CD8-positive, alpha-beta memory T cell (primary cell): Measurements from ENCODE around the gene SEMA6A. TPM values are rescaled to one million over a fixed set of nuclear protein-coding genes. Genes with fewer than 3 reads are reported as not detected.

Experiments
- CTCF ChIA-PET: fragments of 350-600 bp; sonication (Branson Sonifier 250); formaldehyde crosslinking; loops from one replicate; lab custom pipeline; 2021; ENCODE audit warnings: antibody characterized with exemption; lab: Charles Lee
- POLR2A ChIA-PET: fragments of 350-600 bp; sonication (Branson Sonifier 250); formaldehyde crosslinking; loops from one replicate; lab custom pipeline; 2021; ENCODE audit warnings: antibody characterized with exemption; lab: Charles Lee
- DNase-seq, 5 donors: peaks; one replicate each; pipeline versions ENCODE4 v3.0.0 to v3.0.0-alpha.2; 2020 to 2022; ENCODE audit warnings: mixed read lengths in 1 of 5
- H3K27ac ChIP-seq: one replicate; pipeline ENCODE4 v1.7.0; 2013; ENCODE audit warnings: low read depth, mild to moderate bottlenecking, low read length, moderate library complexity
- H3K27me3 ChIP-seq: 2 replicates; pipeline ENCODE4 v1.7.0; 2013; ENCODE audit warnings: low read length, mild to moderate bottlenecking; ENCODE audit not compliant: insufficient read depth, poor library complexity, severe bottlenecking
- H3K36me3 ChIP-seq: 2 replicates; pipeline ENCODE4 v1.7.0; 2013; ENCODE audit warnings: mild to moderate bottlenecking, low read length, moderate library complexity; ENCODE audit not compliant: insufficient read depth
- H3K4me1 ChIP-seq: 2 replicates; pipeline ENCODE4 v1.7.0; 2013; ENCODE audit warnings: mild to moderate bottlenecking, low read length, moderate library complexity; ENCODE audit not compliant: insufficient read depth
- H3K4me3 ChIP-seq: 2 replicates; pipeline ENCODE4 v1.7.0; 2013; ENCODE audit warnings: mild to moderate bottlenecking, low read length
- H3K9me3 ChIP-seq: 2 replicates; pipeline ENCODE4 v1.7.0; 2013; ENCODE audit warnings: mild to moderate bottlenecking, low read length
- H3K27ac Mint-ChIP-seq, 8 donors: one replicate each; pipeline ENCODE4 v1.8.0; 2020 to 2021; ENCODE audit warnings: mixed read lengths in 8 of 8, mild to moderate bottlenecking in 6 of 8, inconsistent platforms in 3 of 8, moderate library complexity in 3 of 8
- H3K27me3 Mint-ChIP-seq, 2 donors: one replicate each; pipeline ENCODE4 v1.8.0; 2020 to 2021; ENCODE audit warnings: mixed read lengths in 2 of 2, mild to moderate bottlenecking in 1 of 2, moderate library complexity in 1 of 2
- H3K36me3 Mint-ChIP-seq, 3 donors: one replicate each; pipeline ENCODE4 v1.8.0; 2020 to 2021; ENCODE audit warnings: mixed read lengths in 3 of 3, inconsistent platforms in 1 of 3, mild to moderate bottlenecking in 1 of 3
- H3K4me1 Mint-ChIP-seq, 3 donors: one replicate each; pipeline ENCODE4 v1.8.0; 2020 to 2021; ENCODE audit warnings: mixed read lengths in 3 of 3, inconsistent platforms in 1 of 3, mild to moderate bottlenecking in 1 of 3
- H3K4me3 Mint-ChIP-seq, 7 donors: one replicate each; pipeline ENCODE4 v1.8.0; 2020 to 2021; ENCODE audit warnings: mixed read lengths in 7 of 7, mild to moderate bottlenecking in 6 of 7, moderate library complexity in 4 of 7, inconsistent platforms in 2 of 7
- H3K9me3 Mint-ChIP-seq, 5 donors: one replicate each; pipeline ENCODE4 v1.8.0; 2020 to 2022; ENCODE audit warnings: mixed read lengths in 5 of 5, mild to moderate bottlenecking in 3 of 5, moderate library complexity in 2 of 5, inconsistent platforms in 1 of 5
- polyA plus RNA-seq: library from polyadenylated mRNA; unstranded; fragments of 300-500 nt; fragmentation: Illumina TruSeq; gene quantifications from one replicate; pipeline ENCODE4 v1.2.3, GENCODE V29; 2021
- total RNA-seq, 2 experiments: library from RNA; stranded (reverse); gene quantifications; one replicate each; pipeline ENCODE4 v1.2.3, GENCODE V29; 2021

Gene SEMA6A
- total and polyA plus RNA-seq, 3 experiments from 2014 or later, result 0.49 TPM; not detected in 2

DNA sequence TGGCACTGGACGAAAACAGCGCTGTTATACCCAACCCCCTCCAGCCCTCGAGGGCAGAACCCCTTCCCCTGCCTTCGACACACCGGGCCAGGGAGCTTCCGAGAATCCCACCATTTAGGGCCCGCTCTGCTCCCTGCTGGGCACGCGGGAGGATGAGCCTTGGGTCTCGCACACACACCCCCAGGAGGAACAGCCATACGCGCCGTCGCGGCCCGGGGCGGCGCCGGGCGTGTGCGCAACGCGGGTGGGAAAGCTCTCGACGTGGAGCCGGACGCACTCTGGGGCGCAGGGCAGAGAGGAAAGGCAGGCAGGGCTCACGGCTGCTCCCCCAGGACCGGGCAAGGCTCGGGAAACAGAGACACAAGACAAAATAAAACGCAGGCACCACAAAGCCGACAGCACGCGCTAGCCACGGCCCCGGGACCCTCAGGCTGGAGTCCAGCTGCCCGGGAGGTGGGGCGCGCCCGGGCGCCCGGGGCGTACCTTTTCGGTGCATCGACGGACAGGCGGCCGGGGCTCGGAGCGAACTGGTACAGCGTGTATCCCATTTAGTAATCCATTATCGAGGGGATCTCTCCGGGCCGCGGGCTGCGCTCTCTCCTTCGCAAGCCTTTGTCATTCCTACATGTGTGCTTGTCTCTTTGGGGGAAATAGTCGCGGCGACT lies 789 bp downstream of the SEMA6A start:
- Histone ChIP-seq H3K36me3 (no peaks in the 10 kb centered on the region), H3K4me3 (no peak overlapping the region), H3K27me3 (peaks cover 17% of the 10 kb centered on the region), H3K4me1 (no peaks in the 10 kb centered on the region), H3K27ac (no peak overlapping the region), H3K9me3 (no peaks in the 10 kb centered on the region)
- ChIA-PET POLR2A (no interaction called here), CTCF (no interaction called here)
- peaks cover 0 to 4% (median 0%) of the 10 kb centered on the region in 3 donors for H3K36me3 Mint-ChIP-seq
- H3K9me3 Mint-ChIP-seq, result peaks cover 0 to 9% (median 0%) of the 10 kb centered on the region in 5 donors
- DNase-seq, result no peak
- peak overlapping the region in 6 of 7 donors; percentile 46 to 86 (median 74) for H3K4me3 Mint-ChIP-seq
- peaks cover 11 to 23% (median 13%) of the 10 kb centered on the region in 3 donors for H3K4me1 Mint-ChIP-seq
- peaks cover 34 to 80% of the 10 kb centered on the region in 2 donors for H3K27me3 Mint-ChIP-seq
- H3K27ac Mint-ChIP-seq, result peak overlapping the region in 1 of 8 donors; percentile 66

GRCh38 chr5:116573279-116573701 lies 1.3 kb downstream of the SEMA6A start:
- Histone ChIP-seq H3K4me3 (no peak overlapping the region), H3K9me3 (no peaks in the 10 kb centered on the region), H3K27ac (no peak overlapping the region), H3K4me1 (no peaks in the 10 kb centered on the region), H3K27me3 (peaks cover 17% of the 10 kb centered on the region), H3K36me3 (no peaks in the 10 kb centered on the region)
- no peak overlapping the region for H3K27ac Mint-ChIP-seq
- peaks cover 11 to 23% (median 13%) of the 10 kb centered on the region in 3 donors for H3K4me1 Mint-ChIP-seq
- no peak for DNase-seq
- ChIA-PET CTCF (no interaction called here), POLR2A (no interaction called here)
- H3K9me3 Mint-ChIP-seq, result peaks cover 0 to 6% (median 0%) of the 10 kb centered on the region in 5 donors
- peaks cover 38 to 76% of the 10 kb centered on the region in 2 donors for H3K27me3 Mint-ChIP-seq
- peaks cover 0 to 4% (median 0%) of the 10 kb centered on the region in 3 donors for H3K36me3 Mint-ChIP-seq
- peak overlapping the region in 4 of 7 donors; percentile 29 to 86 (median 52) for H3K4me3 Mint-ChIP-seq

GRCh38 chr5:116572350-116573278 lies 2.0 kb downstream of the SEMA6A start:
- Mint-ChIP-seq H3K36me3 (peaks cover 0 to 4% (median 0%) of the 10 kb centered on the region in 3 donors), H3K4me1 (peaks cover 11 to 23% (median 13%) of the 10 kb centered on the region in 3 donors), H3K27ac (no peak overlapping the region), H3K27me3 (peaks cover 37 to 72% of the 10 kb centered on the region in 2 donors), H3K4me3 (peak overlapping the region in 2 of 7 donors; percentile 43 to 86), H3K9me3 (peaks cover 0 to 6% (median 0%) of the 10 kb centered on the region in 5 donors)
- POLR2A ChIA-PET, result no interaction called here
- H3K4me3 ChIP-seq, result no peak overlapping the region
- H3K36me3 ChIP-seq, result no peaks in the 10 kb centered on the region
- no peak overlapping the region for H3K27ac ChIP-seq
- no peaks in the 10 kb centered on the region for H3K4me1 ChIP-seq
- CTCF ChIA-PET, result no interaction called here
- no peak for DNase-seq
- H3K9me3 ChIP-seq, result no peaks in the 10 kb centered on the region
- peaks cover 17% of the 10 kb centered on the region for H3K27me3 ChIP-seq

GRCh38 chr5:116571568-116572349 lies 2.9 kb downstream of the SEMA6A start:
- Mint-ChIP-seq H3K4me1 (peaks cover 11 to 23% (median 13%) of the 10 kb centered on the region in 3 donors), H3K27ac (no peak overlapping the region), H3K9me3 (peaks cover 0 to 8% (median 0%) of the 10 kb centered on the region in 5 donors), H3K36me3 (peaks cover 0 to 4% (median 0%) of the 10 kb centered on the region in 3 donors), H3K4me3 (no peak overlapping the region), H3K27me3 (peaks cover 38 to 70% of the 10 kb centered on the region in 2 donors)
- H3K9me3 ChIP-seq, result no peaks in the 10 kb centered on the region
- no peaks in the 10 kb centered on the region for H3K36me3 ChIP-seq
- H3K4me1 ChIP-seq, result no peaks in the 10 kb centered on the region
- no peak overlapping the region for H3K4me3 ChIP-seq
- no peak overlapping the region for H3K27ac ChIP-seq
- ChIA-PET POLR2A (no interaction called here), CTCF (no interaction called here)
- DNase-seq, result no peak
- H3K27me3 ChIP-seq, result peaks cover 17% of the 10 kb centered on the region

- Histone ChIP-seq H3K4me1 (no peaks in the 10 kb centered on the region), H3K36me3 (no peaks in the 10 kb centered on the region), H3K4me3 (no peak overlapping the region), H3K27me3 (peaks cover 12% of the 10 kb centered on the region), H3K27ac (no peak overlapping the region), H3K9me3 (no peaks in the 10 kb centered on the region)
- no peak overlapping the region for H3K27ac Mint-ChIP-seq
- ChIA-PET POLR2A (no interaction called here), CTCF (no interaction called here)
- H3K27me3 Mint-ChIP-seq, result peaks cover 31 to 60% of the 10 kb centered on the region in 2 donors
- H3K9me3 Mint-ChIP-seq, result peaks cover 0 to 9% (median 0%) of the 10 kb centered on the region in 5 donors
- no peak for DNase-seq
- H3K36me3 Mint-ChIP-seq, result peaks cover 0 to 4% (median 0%) of the 10 kb centered on the region in 3 donors
- no peak overlapping the region for H3K4me3 Mint-ChIP-seq
- H3K4me1 Mint-ChIP-seq, result peaks cover 2 to 13% (median 5%) of the 10 kb centered on the region in 3 donors
Observed at GRCh38 chr5:116569999-116570398, 4.6 kb downstream of the SEMA6A start.

DNA sequence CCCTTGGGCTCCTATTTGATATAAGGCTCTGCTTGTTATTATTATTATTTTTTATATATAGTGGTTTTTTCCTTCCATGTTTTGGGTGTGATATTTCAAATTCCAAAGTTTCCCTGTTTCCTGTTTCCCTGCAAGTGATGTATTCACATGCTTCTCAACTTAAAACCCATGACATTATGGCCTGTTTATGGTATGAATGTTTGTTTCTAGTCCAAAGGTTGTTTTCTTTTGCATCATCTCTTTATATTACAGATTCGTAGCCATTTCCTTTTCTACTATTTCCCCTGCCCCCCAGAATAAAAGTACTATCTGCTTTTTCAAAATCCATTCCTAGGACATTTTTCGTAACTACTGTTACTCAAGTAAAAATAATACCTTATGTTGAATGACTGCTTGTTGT lies 7.5 kb downstream of the SEMA6A start:
- ChIA-PET POLR2A (no interaction called here), CTCF (no interaction called here)
- H3K27me3 ChIP-seq, result peaks cover 4% of the 10 kb centered on the region
- Mint-ChIP-seq H3K27me3 (peaks cover 22 to 39% of the 10 kb centered on the region in 2 donors), H3K4me3 (no peak overlapping the region), H3K27ac (no peak overlapping the region), H3K4me1 (no peaks in the 10 kb centered on the region), H3K36me3 (peaks cover 0 to 4% (median 0%) of the 10 kb centered on the region in 3 donors), H3K9me3 (peaks cover 0 to 6% (median 0%) of the 10 kb centered on the region in 5 donors)
- no peak overlapping the region for H3K27ac ChIP-seq
- no peaks in the 10 kb centered on the region for H3K36me3 ChIP-seq
- DNase-seq, result no peak
- H3K4me3 ChIP-seq, result no peak overlapping the region
- H3K4me1 ChIP-seq, result no peaks in the 10 kb centered on the region
- no peaks in the 10 kb centered on the region for H3K9me3 ChIP-seq

- Histone ChIP-seq H3K36me3 (no peaks in the 10 kb centered on the region), H3K4me1 (no peaks in the 10 kb centered on the region), H3K4me3 (no peak overlapping the region), H3K27ac (no peak overlapping the region), H3K9me3 (no peaks in the 10 kb centered on the region), H3K27me3 (no peaks in the 10 kb centered on the region)
- H3K4me3 Mint-ChIP-seq, result no peak overlapping the region
- H3K27ac Mint-ChIP-seq, result no peak overlapping the region
- H3K36me3 Mint-ChIP-seq, result peaks cover 0 to 4% (median 0%) of the 10 kb centered on the region in 3 donors
- POLR2A ChIA-PET, result no interaction called here
- CTCF ChIA-PET, result no interaction called here
- no peak for DNase-seq
- H3K9me3 Mint-ChIP-seq, result peaks cover 0 to 6% (median 0%) of the 10 kb centered on the region in 5 donors
- H3K27me3 Mint-ChIP-seq, result peaks cover 17 to 30% of the 10 kb centered on the region in 2 donors
- H3K4me1 Mint-ChIP-seq, result no peaks in the 10 kb centered on the region
Observed at GRCh38 chr5:116566251-116566650, 8.4 kb downstream of the SEMA6A start.
